ENCODE data around the gene MAGI1.

MAGI1 gene

DNA sequence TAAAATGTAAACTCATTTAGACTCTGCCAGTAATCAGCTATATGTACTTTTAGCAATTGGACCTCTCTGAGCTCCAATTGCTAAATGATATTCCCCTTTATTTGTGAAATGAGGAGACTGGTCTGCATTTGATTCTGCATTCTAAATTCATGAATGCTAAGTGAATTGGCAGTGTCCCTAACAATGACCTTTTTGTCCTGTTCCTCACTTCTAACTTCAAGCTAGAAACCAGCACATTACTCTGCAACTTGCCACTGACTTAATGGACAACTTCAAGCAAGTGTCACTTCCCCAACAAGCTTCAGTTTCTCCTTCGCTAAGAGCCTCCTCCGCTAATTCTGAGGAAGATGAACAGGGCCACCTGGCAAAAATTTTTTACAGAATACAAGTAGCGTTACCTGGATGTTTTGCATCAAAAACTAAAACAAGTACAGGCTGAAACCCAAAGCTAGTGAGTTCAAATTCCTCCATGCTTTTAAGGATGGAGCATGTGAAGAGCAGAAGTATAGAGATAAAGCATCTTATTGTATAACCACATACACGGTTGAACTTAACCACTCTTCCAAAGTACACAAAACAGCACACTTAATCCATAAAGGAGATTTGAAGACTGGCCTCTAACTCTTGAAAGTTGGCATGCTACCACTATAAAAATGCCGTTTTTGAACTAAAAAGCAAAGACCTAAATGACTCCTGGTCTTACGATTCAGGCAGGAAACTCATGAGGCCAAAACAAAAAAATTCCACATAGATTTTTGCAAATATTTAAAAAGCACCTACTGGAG lies 207.6 kb downstream of the MAGI1 start:
- no peaks in the 10 kb centered on the region for H3K36me3 Mint-ChIP-seq (ENCODE audit: low read depth)
- no peaks in the 10 kb centered on the region for H3K9me3 Mint-ChIP-seq
- H3K4me3 Mint-ChIP-seq, result no peak overlapping the region
- no peaks in the 10 kb centered on the region for H3K27me3 Mint-ChIP-seq
- intact Hi-C loops (cut with micrococcal nuclease), result no loop called here
- H3K4me1 Mint-ChIP-seq (ENCODE audit: low read depth), result no peaks in the 10 kb centered on the region
- H3K27ac Mint-ChIP-seq, result no peak overlapping the region

- intact Hi-C loops (cut with micrococcal nuclease), result no loop called here
- no peaks in the 10 kb centered on the region for H3K4me1 Mint-ChIP-seq (ENCODE audit: low read depth)
- no peak overlapping the region for H3K4me3 Mint-ChIP-seq
- no peaks in the 10 kb centered on the region for H3K36me3 Mint-ChIP-seq (ENCODE audit: low read depth)
- H3K27ac Mint-ChIP-seq, result no peak overlapping the region
- H3K27me3 Mint-ChIP-seq, result no peaks in the 10 kb centered on the region
- no peaks in the 10 kb centered on the region for H3K9me3 Mint-ChIP-seq
Observed at GRCh38 chr3:65829228-65829627, 209.5 kb downstream of the MAGI1 start.

DNA sequence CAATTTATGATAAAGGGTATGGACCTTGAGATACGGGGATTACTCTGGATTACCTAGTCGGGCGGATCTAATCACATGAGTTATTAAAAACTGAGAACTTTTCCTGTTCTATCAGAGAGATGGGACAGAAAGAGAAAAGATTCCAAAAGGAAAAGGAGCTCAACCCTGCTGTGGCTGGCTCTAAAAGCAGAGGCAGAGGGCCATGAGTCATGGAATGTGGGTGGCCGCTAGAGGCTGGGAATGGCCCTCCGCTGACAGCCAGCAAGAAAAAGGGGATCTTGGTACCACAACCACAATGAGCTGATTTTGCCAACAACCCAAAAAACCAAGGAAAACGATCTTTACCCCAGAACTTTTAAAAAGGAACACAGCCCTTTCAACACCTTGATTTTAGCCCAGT lies 210.0 kb downstream of the MAGI1 start:
- Mint-ChIP-seq H3K36me3 (ENCODE audit: low read depth) (no peaks in the 10 kb centered on the region), H3K27ac (no peak overlapping the region), H3K4me3 (no peak overlapping the region), H3K4me1 (ENCODE audit: low read depth) (no peaks in the 10 kb centered on the region), H3K9me3 (no peaks in the 10 kb centered on the region), H3K27me3 (no peaks in the 10 kb centered on the region)
- intact Hi-C loops (cut with micrococcal nuclease), result no loop called here

GRCh38 chr3:65827076-65827475 lies 211.6 kb downstream of the MAGI1 start:
- H3K27ac Mint-ChIP-seq, result no peak overlapping the region
- H3K27me3 Mint-ChIP-seq, result no peaks in the 10 kb centered on the region
- H3K36me3 Mint-ChIP-seq (ENCODE audit: low read depth), result no peaks in the 10 kb centered on the region
- H3K4me1 Mint-ChIP-seq (ENCODE audit: low read depth), result no peaks in the 10 kb centered on the region
- H3K9me3 Mint-ChIP-seq, result no peaks in the 10 kb centered on the region
- intact Hi-C loops (cut with micrococcal nuclease), result no loop called here
- no peak overlapping the region for H3K4me3 Mint-ChIP-seq

- Mint-ChIP-seq H3K4me1 (ENCODE audit: low read depth) (no peaks in the 10 kb centered on the region), H3K4me3 (no peak overlapping the region), H3K27ac (no peak overlapping the region), H3K9me3 (no peaks in the 10 kb centered on the region), H3K27me3 (no peaks in the 10 kb centered on the region), H3K36me3 (ENCODE audit: low read depth) (no peaks in the 10 kb centered on the region)
- intact Hi-C loops (cut with micrococcal nuclease), result no loop called here
Observed at GRCh38 chr3:65824166-65824565, 214.6 kb downstream of the MAGI1 start.

- Mint-ChIP-seq H3K4me3 (no peak overlapping the region), H3K27me3 (no peaks in the 10 kb centered on the region), H3K9me3 (no peaks in the 10 kb centered on the region), H3K4me1 (ENCODE audit: low read depth) (no peaks in the 10 kb centered on the region), H3K27ac (no peak overlapping the region), H3K36me3 (ENCODE audit: low read depth) (no peaks in the 10 kb centered on the region)
- intact Hi-C loops (cut with micrococcal nuclease), result no loop called here
Observed at GRCh38 chr3:65820600-65820999, 218.1 kb downstream of the MAGI1 start.

DNA sequence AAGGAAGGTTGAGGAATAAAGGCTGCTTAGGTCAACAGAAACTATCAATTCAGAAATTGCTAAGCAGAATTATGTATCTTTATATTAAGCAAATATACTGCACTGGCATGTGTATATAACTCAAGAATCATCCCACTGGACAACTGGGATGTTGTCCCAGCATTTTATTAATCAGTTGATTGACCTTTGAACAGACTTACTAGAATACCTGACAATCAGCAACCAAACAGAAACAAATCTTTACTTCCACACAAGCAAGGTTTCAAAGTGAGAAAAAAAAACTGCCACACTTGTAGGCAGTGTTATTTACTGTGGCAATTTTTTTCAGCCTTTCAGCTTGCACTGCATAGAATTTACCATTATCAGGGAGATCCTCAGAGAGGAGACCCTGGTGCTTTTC lies 218.8 kb downstream of the MAGI1 start:
- H3K4me1 Mint-ChIP-seq (ENCODE audit: low read depth), result no peaks in the 10 kb centered on the region
- H3K27me3 Mint-ChIP-seq, result no peaks in the 10 kb centered on the region
- intact Hi-C loops (cut with micrococcal nuclease), result no loop called here
- no peak overlapping the region for H3K27ac Mint-ChIP-seq
- H3K4me3 Mint-ChIP-seq, result no peak overlapping the region
- H3K9me3 Mint-ChIP-seq, result no peaks in the 10 kb centered on the region
- no peaks in the 10 kb centered on the region for H3K36me3 Mint-ChIP-seq (ENCODE audit: low read depth)

DNA sequence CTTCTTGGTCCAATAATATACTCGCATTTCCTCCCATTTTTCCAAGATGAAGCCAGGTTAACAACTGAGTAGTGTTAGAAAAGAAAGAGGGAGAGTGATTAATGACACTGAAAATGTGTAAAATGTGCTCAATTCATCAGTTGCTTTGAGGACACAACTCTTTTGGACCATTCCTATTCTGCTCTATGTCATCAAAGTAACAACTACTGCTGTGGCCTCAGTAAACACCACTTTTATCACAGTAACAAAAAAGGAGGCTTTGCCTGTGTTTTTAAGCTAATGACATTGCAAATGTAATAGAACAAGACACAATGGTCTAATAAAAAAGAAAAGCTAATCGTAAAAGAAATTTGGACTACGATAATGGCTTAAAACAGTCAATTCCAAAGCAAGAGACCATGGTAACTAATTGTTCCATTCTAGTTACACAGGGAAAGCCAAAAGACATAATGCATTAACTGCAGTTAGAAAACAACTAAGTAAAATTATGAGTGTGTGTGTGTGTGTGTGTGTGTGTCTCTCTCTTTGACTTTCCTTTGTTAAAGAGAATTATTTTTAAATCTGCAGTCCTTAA lies 221.1 kb downstream of the MAGI1 start:
- no peaks in the 10 kb centered on the region for H3K27me3 Mint-ChIP-seq
- no peak overlapping the region for H3K27ac Mint-ChIP-seq
- H3K4me1 Mint-ChIP-seq (ENCODE audit: low read depth), result no peaks in the 10 kb centered on the region
- H3K9me3 Mint-ChIP-seq, result no peaks in the 10 kb centered on the region
- intact Hi-C loops (cut with micrococcal nuclease), result no loop called here
- H3K36me3 Mint-ChIP-seq (ENCODE audit: low read depth), result no peaks in the 10 kb centered on the region
- no peak overlapping the region for H3K4me3 Mint-ChIP-seq

DNA sequence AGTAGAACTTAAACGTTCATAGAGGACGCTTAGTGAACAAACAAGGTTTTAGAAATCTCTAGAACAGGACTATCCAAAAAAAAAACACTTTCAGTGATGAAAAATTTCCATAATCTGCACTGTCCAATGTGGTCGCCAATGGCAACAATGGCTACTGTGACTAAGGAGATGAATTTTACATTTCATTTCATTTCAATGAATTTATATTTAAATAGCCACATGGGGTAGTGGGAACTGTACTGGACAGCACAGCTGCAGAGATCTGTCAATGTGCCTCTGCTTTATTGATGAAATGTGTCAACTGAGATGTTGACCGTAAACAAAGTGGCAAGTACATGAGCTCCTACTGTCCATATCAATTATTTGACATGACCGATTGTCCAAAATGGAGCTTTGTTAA lies 222.5 kb downstream of the MAGI1 start:
- intact Hi-C loops (cut with micrococcal nuclease), result no loop called here
- Mint-ChIP-seq H3K4me3 (no peak overlapping the region), H3K4me1 (ENCODE audit: low read depth) (no peaks in the 10 kb centered on the region), H3K36me3 (ENCODE audit: low read depth) (no peaks in the 10 kb centered on the region), H3K27ac (no peak overlapping the region), H3K27me3 (no peaks in the 10 kb centered on the region), H3K9me3 (no peaks in the 10 kb centered on the region)

- intact Hi-C loops (cut with micrococcal nuclease), result no loop called here
- Mint-ChIP-seq H3K27me3 (no peaks in the 10 kb centered on the region), H3K4me1 (ENCODE audit: low read depth) (no peaks in the 10 kb centered on the region), H3K27ac (no peak overlapping the region), H3K36me3 (ENCODE audit: low read depth) (no peaks in the 10 kb centered on the region), H3K4me3 (no peak overlapping the region), H3K9me3 (no peaks in the 10 kb centered on the region)
Observed at GRCh38 chr3:65814845-65815578, 223.7 kb downstream of the MAGI1 start.

- H3K4me1 Mint-ChIP-seq (ENCODE audit: low read depth), result no peaks in the 10 kb centered on the region
- H3K27me3 Mint-ChIP-seq, result no peaks in the 10 kb centered on the region
- no peak overlapping the region for H3K4me3 Mint-ChIP-seq
- intact Hi-C loops (cut with micrococcal nuclease), result no loop called here
- no peak overlapping the region for H3K27ac Mint-ChIP-seq
- no peaks in the 10 kb centered on the region for H3K36me3 Mint-ChIP-seq (ENCODE audit: low read depth)
- H3K9me3 Mint-ChIP-seq, result no peaks in the 10 kb centered on the region
Observed at GRCh38 chr3:65811892-65812291, 226.8 kb downstream of the MAGI1 start.

DNA sequence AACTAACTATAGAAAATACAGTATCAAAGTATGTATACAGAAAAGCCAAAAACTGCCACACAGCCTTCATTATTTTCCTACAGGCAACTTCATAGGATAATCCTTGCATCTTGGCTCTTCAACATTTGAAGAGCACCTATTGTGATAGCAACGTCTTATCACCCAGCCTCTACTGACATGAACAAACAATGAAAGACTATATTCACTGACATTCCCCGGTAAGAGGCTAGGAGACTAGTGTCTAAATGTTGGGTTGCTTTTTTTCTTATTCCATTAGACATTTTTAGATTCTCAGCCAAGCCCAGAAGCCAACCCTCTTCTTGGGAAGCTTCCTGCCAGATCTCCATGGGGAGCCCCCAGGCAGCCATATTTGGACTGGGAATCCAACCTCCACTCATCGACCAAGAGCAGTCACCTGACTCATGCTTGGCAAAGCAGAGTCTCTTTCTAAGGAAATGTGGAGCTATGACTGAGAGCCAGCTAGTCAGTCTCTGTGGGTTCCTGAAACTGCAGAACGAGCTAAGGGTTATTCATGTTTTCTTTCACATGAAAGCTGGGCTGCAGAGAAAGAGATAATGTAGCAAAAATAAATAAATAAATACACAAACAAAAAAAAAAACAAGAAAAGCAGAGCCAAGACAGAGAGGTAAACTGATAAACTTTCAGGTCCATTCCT lies 227.5 kb downstream of the MAGI1 start:
- Mint-ChIP-seq H3K36me3 (ENCODE audit: low read depth) (no peaks in the 10 kb centered on the region), H3K9me3 (no peaks in the 10 kb centered on the region), H3K27ac (no peak overlapping the region), H3K27me3 (no peaks in the 10 kb centered on the region), H3K4me3 (no peak overlapping the region), H3K4me1 (ENCODE audit: low read depth) (no peaks in the 10 kb centered on the region)
- intact Hi-C loops (cut with micrococcal nuclease), result no loop called here

GRCh38 chr3:65810302-65810701 lies 228.4 kb downstream of the MAGI1 start:
- Mint-ChIP-seq H3K4me3 (no peak overlapping the region), H3K9me3 (no peaks in the 10 kb centered on the region), H3K36me3 (ENCODE audit: low read depth) (no peaks in the 10 kb centered on the region), H3K4me1 (ENCODE audit: low read depth) (no peaks in the 10 kb centered on the region), H3K27ac (no peak overlapping the region), H3K27me3 (no peaks in the 10 kb centered on the region)
- intact Hi-C loops (cut with micrococcal nuclease), result no loop called here

DNA sequence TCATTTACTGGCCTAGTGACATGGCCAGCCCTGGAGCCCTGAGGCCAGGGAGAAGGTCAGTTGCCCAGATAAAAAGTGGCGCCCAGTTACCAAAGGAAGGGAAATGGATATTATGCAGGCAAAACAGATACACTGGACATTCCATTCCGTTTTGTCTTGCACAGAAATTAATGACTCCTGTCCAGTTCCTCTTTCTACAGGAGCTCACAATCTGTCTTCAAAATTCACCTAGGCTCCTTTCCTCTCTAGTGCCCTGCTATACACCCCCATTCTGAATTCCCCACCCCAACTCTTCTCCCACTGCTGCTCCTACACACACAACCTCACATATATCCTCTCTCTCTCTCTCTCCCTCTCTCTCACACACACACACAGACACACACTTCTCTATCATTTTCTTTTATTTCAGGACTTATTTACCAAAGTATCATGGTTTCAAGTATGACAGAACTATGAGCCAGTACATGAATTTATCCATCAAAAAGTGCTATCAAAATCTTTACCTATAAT lies 229.0 kb downstream of the MAGI1 start:
- Mint-ChIP-seq H3K27me3 (no peaks in the 10 kb centered on the region), H3K27ac (no peak overlapping the region), H3K4me1 (ENCODE audit: low read depth) (no peaks in the 10 kb centered on the region), H3K9me3 (no peaks in the 10 kb centered on the region), H3K4me3 (no peak overlapping the region), H3K36me3 (ENCODE audit: low read depth) (no peaks in the 10 kb centered on the region)
- intact Hi-C loops (cut with micrococcal nuclease), result no loop called here
